ENCODE results near the gene RNF208. TPM values are rescaled to one million over a fixed set of nuclear protein-coding genes. Genes with fewer than 3 reads are reported as not detected.
A peak's percentile ranks its signal among the peaks of the same experiment; 100 is the strongest.

Gene RNF208
- total RNA-seq, 2 experiments from 2014 or later, result 2.1 to 2.7 TPM

DNA sequence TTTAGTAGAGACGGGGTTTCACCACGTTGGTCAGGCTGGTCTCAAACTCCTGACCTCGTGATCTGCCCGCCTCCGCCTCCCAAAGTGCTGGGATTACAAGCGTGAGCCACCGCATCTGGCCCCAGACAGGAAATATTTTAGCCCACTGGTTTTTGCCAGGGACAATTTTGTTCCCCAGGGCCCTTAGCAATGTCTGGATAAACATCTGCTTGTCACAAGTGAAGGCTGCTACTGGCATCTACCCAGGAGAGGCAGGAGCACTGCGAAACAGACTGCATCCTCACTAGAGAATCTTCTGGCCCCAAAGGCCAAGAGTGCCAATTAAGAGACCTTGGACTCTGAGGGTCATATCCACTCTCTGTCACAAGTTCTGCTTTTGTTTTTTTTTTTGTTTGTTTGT, 19.1 kb downstream of the RNF208 start:
- H3K9me3 Mint-ChIP-seq, result no peaks in the 10 kb centered on the region
- peaks cover 47% of the 10 kb centered on the region for H3K4me1 Mint-ChIP-seq
- ChIA-PET POLR2A (no interaction called here), CTCF (interaction anchor here (0.9 to 1.4 kb wide), 2 partner anchors 24 to 174 kb away, joined by 3 to 4 read pairs; partner anchors contain the start of gene RNF224)
- no peak for DNase-seq
- H3K4me3 Mint-ChIP-seq, result no peak overlapping the region
- H3K27ac Mint-ChIP-seq, result peak overlapping the region; percentile 25
- H3K36me3 Mint-ChIP-seq (ENCODE audit: low read depth), result peaks cover 16% of the 10 kb centered on the region
- H3K27me3 Mint-ChIP-seq, result no peaks in the 10 kb centered on the region

DNA sequence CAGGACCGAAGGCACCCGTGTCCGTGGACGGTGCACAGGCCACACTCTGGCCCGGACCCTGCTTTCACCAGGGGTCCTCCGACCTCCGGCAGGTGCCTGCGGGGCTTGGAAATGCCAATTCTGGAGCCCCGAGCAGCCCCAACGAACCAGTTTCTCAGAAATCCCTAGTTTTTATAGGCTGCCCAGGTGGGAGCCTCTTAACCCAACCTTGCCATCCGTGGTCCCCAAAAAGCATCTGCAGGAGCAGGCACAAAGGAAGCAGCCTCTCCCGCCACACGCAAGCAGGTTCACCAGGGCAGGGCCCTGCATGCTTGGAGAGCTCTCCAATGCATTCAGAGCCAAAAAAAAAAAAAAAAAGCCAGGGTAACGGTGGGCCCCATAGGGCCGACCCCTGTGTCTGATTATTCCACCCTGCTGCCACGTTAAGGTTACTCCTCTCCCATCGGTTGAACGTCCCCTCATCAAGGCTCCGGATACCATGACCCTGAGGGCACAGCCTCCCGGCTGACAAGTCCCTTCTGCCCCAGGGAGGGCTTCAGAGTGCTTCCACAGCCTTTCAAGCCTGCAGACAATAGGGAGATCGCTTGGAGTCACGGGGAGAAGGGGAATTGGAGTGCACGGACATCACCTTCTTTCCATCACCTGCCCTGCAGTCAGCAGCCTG, 20.7 kb downstream of the RNF208 start:
- peaks cover 35% of the 10 kb centered on the region for H3K4me1 Mint-ChIP-seq
- H3K27ac Mint-ChIP-seq, result peak overlapping the region; percentile 82
- no peaks in the 10 kb centered on the region for H3K9me3 Mint-ChIP-seq
- no peaks in the 10 kb centered on the region for H3K27me3 Mint-ChIP-seq
- H3K36me3 Mint-ChIP-seq (ENCODE audit: low read depth), result peaks cover 5% of the 10 kb centered on the region
- H3K4me3 Mint-ChIP-seq, result peak overlapping the region; percentile 80
- POLR2A ChIA-PET, result interaction anchor here (0.6 to 1.0 kb wide), 4 partner anchors 13 to 347 kb away, joined by 3 to 5 read pairs (median 3); partner anchors contain the start of genes ANAPC2 and SSNA1
- no peak for DNase-seq
- CTCF ChIA-PET, result interaction anchor here (0.7 to 1.4 kb wide), 6 partner anchors 9 to 172 kb away, joined by 3 to 10 read pairs (median 4); partner anchors contain the start of genes ANAPC2, NRARP, RNF224 and SSNA1

DNA sequence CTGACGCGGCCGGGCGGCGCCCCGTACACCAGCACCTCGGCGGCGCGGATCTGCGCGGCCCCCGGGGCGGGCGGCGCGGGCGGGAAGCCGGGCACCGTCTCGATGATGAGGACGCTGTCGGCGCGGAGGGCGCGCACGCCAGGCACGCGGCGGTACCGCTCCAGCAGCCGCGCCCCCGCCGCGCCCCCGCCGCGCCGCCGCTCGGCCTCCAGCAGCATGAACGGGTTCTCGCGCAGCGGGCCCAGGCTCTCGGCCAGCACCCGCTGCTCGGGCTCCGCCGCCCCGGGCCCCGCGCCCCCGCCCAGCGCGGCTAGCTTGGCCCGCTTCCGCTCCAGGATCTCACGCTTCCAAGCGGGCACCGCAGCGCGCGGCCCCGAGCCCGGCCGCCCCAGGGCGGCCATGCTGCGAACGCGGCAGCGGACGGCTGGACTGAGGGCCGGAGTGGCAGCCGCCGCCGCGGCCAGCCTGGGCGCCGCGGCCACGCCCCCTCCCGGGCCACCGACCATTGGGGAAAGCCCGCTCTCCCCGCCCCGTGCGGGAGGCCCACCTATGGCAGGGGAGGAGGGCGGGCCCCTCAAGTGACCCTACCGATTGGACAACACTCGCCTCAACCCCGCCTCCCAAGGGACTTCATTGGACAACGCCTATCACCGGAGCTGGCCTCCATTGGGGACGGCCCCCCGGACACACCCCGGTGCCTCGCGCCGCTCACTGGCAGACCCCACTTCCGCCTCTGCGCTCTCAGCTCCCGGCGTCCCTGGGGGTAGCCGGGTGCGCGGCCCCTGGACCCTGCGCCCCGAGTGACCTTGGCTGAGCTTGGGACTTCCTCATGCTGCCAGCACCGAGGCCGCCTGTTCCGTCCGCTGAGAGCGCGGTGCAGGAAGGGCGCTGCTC, 21.5 kb downstream of the RNF208 start, which contains the start of gene TPRN:
TPRN (minus strand) TSS at position 431 of the 894 bp plus-strand sequence; CDS start at position 401, 30 bp downstream.
- POLR2A ChIA-PET, result interaction anchor here (0.6 to 1.0 kb wide), 4 partner anchors 12 to 77 kb away, joined by 3 to 5 read pairs (median 3); partner anchors contain the start of genes ANAPC2 and SSNA1
- peaks cover 30% of the 10 kb centered on the region for H3K4me1 Mint-ChIP-seq
- H3K4me3 Mint-ChIP-seq, result peak within 1 kb of the TSS; percentile 80
- CTCF ChIA-PET, result interaction anchor here (0.7 to 1.4 kb wide), 6 partner anchors 10 to 165 kb away, joined by 3 to 10 read pairs (median 4); partner anchors contain the start of genes ANAPC2, NRARP, RNF224 and SSNA1
- H3K36me3 Mint-ChIP-seq (ENCODE audit: low read depth), result peaks cover 4% of the 10 kb centered on the region
- no peaks in the 10 kb centered on the region for H3K9me3 Mint-ChIP-seq
- H3K27ac Mint-ChIP-seq, result peak within 1 kb of the TSS; percentile 82
- peak; percentile 100 for DNase-seq
- no peaks in the 10 kb centered on the region for H3K27me3 Mint-ChIP-seq

- Mint-ChIP-seq H3K27ac (peak overlapping the region; percentile 78), H3K4me3 (peak overlapping the region; percentile 74), H3K4me1 (peaks cover 27% of the 10 kb centered on the region), H3K9me3 (no peaks in the 10 kb centered on the region), H3K27me3 (no peaks in the 10 kb centered on the region), H3K36me3 (ENCODE audit: low read depth) (peaks cover 4% of the 10 kb centered on the region)
- ChIA-PET POLR2A (no interaction called here), CTCF (interaction anchor here (0.5 to 2.3 kb wide), 2 partner anchors 10 to 87 kb away, joined by 4 to 6 read pairs; no protein-coding TSS in a partner anchor)
- DNase-seq, result no peak
Observed at GRCh38 chr9:137199411-137200121, 22.5 kb downstream of the RNF208 start.

DNA sequence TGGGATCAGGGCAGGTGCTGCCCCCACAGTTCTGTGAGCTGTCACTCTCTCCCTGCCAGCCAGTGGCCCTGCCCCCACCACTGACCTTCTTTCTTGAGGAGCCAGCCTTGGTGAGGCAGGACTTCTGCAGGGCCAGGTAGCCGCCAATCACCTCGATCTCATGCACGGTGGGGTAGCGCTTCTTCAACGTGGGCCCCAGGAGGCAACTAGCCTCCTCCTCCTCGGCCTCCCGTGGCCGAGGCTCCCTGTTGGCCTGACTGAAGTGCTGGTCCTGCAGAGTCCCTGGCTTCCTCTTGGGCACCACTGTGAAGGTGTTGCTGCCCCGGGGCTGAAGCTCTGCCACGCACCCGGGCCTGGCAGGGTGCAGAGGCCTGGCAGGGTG, 23.1 kb downstream of the RNF208 start:
- no peak for DNase-seq
- ChIA-PET CTCF (interaction anchor here (2.3 kb wide), 1 partner anchor 9 kb away, joined by 6 read pairs; no protein-coding TSS in a partner anchor), POLR2A (no interaction called here)
- H3K27me3 Mint-ChIP-seq, result no peaks in the 10 kb centered on the region
- no peaks in the 10 kb centered on the region for H3K9me3 Mint-ChIP-seq
- no peak overlapping the region for H3K27ac Mint-ChIP-seq
- H3K4me1 Mint-ChIP-seq, result peaks cover 21% of the 10 kb centered on the region
- H3K4me3 Mint-ChIP-seq, result peak overlapping the region; percentile 44
- H3K36me3 Mint-ChIP-seq (ENCODE audit: low read depth), result peaks cover 4% of the 10 kb centered on the region

DNA sequence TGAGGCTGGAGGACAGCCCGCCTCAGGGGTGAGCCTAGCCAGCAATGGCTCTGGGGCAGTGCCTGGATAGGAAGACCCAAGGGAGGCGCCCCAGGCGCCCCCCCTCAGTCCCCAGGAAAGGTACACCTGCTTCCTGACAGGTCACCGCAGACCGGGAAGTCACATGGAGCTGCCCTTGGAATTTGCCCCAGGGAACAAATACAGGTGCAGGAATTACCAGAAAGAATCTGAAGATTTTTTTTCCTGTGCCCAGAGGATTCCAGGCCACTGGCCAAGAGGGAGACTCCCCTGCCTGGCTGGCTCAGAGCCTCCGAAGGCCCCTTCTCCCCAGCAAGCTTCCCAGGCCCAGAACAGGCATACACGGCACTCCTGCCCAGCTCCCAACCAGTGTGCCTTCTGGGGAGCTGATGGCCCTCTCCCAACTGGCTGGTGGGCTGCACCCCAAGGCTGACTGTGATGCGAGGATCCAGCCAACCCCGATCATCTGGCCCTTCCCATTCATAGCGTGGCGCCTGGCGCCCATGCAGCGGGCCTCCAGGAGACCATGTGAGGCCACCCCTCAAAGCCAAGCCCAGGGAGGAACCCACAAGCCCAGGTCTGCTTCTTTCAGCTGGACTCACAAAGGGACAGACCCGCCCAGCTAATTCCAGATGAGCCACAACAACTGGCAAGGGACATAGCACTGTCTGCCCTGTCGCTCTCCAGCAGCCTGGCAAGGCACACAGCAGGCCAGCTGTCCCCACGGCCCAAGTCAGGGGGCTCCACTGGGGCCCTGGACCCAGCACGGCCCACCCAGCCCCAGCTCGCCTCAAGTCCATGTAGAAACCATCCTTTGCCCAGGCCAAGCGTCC, 23.8 kb downstream of the RNF208 start:
- no peak overlapping the region for H3K27ac Mint-ChIP-seq
- peaks cover 19% of the 10 kb centered on the region for H3K4me1 Mint-ChIP-seq
- CTCF ChIA-PET, result interaction anchor here (2.3 kb wide), 1 partner anchor 8 kb away, joined by 6 read pairs; no protein-coding TSS in a partner anchor
- DNase-seq, result no peak
- POLR2A ChIA-PET, result no interaction called here
- no peaks in the 10 kb centered on the region for H3K27me3 Mint-ChIP-seq
- peaks cover 4% of the 10 kb centered on the region for H3K36me3 Mint-ChIP-seq (ENCODE audit: low read depth)
- peak overlapping the region; percentile 44 for H3K4me3 Mint-ChIP-seq
- H3K9me3 Mint-ChIP-seq, result no peaks in the 10 kb centered on the region

DNA sequence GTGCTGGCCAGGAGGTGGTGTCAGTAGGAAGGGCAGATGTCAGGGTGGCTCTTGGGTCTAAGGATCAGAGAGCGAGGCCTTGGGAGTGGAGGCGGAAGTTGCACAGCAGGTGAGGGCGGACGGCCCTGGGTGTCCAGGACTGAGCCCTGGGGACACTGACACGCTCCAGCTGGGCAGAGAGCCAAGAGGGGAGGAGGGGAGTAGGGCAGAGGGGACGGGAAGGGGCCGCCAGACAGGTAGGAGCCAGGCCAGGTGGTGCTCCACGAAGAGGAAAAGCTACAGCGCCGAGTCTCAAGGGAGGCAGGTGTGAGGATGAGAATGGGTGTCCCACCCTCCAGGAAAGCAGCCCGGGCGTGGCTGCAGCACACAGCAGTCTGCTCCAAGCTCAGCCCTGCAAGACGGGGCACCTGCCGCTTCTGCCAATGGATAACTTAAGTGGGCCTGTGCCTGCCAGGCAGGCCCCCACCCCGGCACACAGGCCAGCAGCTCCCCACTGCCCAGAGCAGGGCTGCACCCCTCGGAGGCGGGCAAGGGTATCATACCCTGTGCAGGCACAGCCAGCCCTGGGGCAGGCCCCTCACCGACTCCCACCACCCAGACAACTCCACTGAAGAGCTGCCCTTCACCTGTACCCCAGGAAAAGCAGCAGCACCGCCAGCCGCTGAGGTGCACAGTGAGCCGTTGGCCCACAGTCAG, 26.4 kb downstream of the RNF208 start:
- H3K4me1 Mint-ChIP-seq, result peaks cover 9% of the 10 kb centered on the region
- no peaks in the 10 kb centered on the region for H3K9me3 Mint-ChIP-seq
- DNase-seq, result no peak
- H3K36me3 Mint-ChIP-seq (ENCODE audit: low read depth), result no peaks in the 10 kb centered on the region
- ChIA-PET CTCF (interaction anchor here (1.1 to 1.6 kb wide), 5 partner anchors 8 to 77 kb away, joined by 3 to 7 read pairs (median 3); partner anchors contain the start of gene RNF224), POLR2A (no interaction called here)
- no peaks in the 10 kb centered on the region for H3K27me3 Mint-ChIP-seq
- no peak overlapping the region for H3K4me3 Mint-ChIP-seq
- H3K27ac Mint-ChIP-seq, result peak overlapping the region; percentile 13

GRCh38 chr9:137194909-137195308, 27.1 kb downstream of the RNF208 start:
- Mint-ChIP-seq H3K27ac (no peak overlapping the region), H3K4me1 (peaks cover 13% of the 10 kb centered on the region), H3K9me3 (no peaks in the 10 kb centered on the region), H3K36me3 (ENCODE audit: low read depth) (no peaks in the 10 kb centered on the region), H3K4me3 (no peak overlapping the region), H3K27me3 (no peaks in the 10 kb centered on the region)
- POLR2A ChIA-PET, result no interaction called here
- DNase-seq, result no peak
- CTCF ChIA-PET, result interaction anchor here (1.1 to 1.6 kb wide), 4 partner anchors 9 to 48 kb away, joined by 3 to 7 read pairs (median 4); partner anchors contain the start of gene RNF224

DNA sequence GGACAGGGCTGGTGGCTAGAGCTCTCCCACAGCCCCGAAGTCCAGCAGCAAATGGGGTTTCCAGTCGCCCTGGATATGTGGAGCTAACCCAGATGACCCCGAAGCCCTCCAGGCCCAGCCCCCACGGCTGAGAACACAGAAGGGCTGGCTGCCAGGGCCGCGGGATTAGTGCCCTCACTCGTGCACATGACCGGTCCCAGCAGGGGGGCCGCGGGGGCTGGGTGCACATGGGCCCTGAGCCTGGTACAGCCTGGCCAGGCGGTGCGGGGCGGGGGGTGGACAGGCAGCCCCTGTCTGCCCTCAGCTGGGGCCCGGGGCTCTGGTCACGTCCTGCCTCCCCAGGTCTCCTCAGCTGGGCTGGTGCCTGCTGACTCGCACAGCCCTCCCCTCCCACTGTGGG, 27.7 kb downstream of the RNF208 start:
- no peak for DNase-seq
- Mint-ChIP-seq H3K9me3 (no peaks in the 10 kb centered on the region), H3K27me3 (no peaks in the 10 kb centered on the region), H3K4me1 (peaks cover 18% of the 10 kb centered on the region), H3K4me3 (no peak overlapping the region), H3K27ac (no peak overlapping the region), H3K36me3 (ENCODE audit: low read depth) (no peaks in the 10 kb centered on the region)
- ChIA-PET CTCF (interaction anchor here (1.1 kb wide), 1 partner anchor 33 kb away, joined by 4 read pairs; the partner anchor contains the start of gene RNF224), POLR2A (no interaction called here)

GRCh38 chr9:137193771-137194170, 28.3 kb downstream of the RNF208 start:
- ChIA-PET POLR2A (no interaction called here), CTCF (interaction anchor here (1.6 kb wide), 1 partner anchor 11 kb away, joined by 6 read pairs; no protein-coding TSS in a partner anchor)
- H3K36me3 Mint-ChIP-seq (ENCODE audit: low read depth), result peaks cover 2% of the 10 kb centered on the region
- H3K4me1 Mint-ChIP-seq, result peaks cover 23% of the 10 kb centered on the region
- H3K4me3 Mint-ChIP-seq, result no peak overlapping the region
- DNase-seq, result no peak
- no peaks in the 10 kb centered on the region for H3K27me3 Mint-ChIP-seq
- no peaks in the 10 kb centered on the region for H3K9me3 Mint-ChIP-seq
- H3K27ac Mint-ChIP-seq, result no peak overlapping the region

DNA sequence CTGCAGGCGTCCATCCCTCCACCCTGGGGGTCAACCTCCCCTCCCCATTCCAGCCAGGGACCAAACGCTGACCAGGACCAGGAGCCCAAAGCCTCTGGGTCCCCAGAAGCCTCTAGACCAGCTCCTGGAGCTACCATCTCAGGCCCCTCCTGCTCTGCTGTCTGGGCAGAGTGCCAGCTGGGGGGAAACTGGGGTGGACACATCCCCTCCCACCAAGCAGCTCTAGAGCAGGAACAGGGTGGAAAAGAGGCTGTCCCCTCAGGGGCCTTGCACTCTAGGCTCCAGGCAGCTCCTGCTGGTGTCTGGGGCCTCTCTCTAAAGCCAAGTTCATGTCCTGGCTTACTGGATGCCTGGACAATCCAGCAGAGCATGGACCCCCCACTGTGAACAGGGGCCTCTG, 29.2 kb downstream of the RNF208 start:
- DNase-seq, result no peak
- H3K9me3 Mint-ChIP-seq, result no peaks in the 10 kb centered on the region
- H3K4me1 Mint-ChIP-seq, result peaks cover 20% of the 10 kb centered on the region
- H3K27ac Mint-ChIP-seq, result no peak overlapping the region
- peaks cover 2% of the 10 kb centered on the region for H3K36me3 Mint-ChIP-seq (ENCODE audit: low read depth)
- no peak overlapping the region for H3K4me3 Mint-ChIP-seq
- no peaks in the 10 kb centered on the region for H3K27me3 Mint-ChIP-seq
- CTCF ChIA-PET, result interaction anchor here (1.1 to 1.6 kb wide), 3 partner anchors 11 to 63 kb away, joined by 3 to 6 read pairs (median 5); no protein-coding TSS in a partner anchor
- POLR2A ChIA-PET, result no interaction called here

Data from activated CD4-positive, alpha-beta T cell treated with anti-CD3 and anti-CD28 coated beads, Interleukin-2, amount 10 ng/mL, durations not matched to agents 7 days and 5 days (primary cell).